ENCODE measurements around the gene TAGLN2.

The TAGLN2 gene

DNA sequence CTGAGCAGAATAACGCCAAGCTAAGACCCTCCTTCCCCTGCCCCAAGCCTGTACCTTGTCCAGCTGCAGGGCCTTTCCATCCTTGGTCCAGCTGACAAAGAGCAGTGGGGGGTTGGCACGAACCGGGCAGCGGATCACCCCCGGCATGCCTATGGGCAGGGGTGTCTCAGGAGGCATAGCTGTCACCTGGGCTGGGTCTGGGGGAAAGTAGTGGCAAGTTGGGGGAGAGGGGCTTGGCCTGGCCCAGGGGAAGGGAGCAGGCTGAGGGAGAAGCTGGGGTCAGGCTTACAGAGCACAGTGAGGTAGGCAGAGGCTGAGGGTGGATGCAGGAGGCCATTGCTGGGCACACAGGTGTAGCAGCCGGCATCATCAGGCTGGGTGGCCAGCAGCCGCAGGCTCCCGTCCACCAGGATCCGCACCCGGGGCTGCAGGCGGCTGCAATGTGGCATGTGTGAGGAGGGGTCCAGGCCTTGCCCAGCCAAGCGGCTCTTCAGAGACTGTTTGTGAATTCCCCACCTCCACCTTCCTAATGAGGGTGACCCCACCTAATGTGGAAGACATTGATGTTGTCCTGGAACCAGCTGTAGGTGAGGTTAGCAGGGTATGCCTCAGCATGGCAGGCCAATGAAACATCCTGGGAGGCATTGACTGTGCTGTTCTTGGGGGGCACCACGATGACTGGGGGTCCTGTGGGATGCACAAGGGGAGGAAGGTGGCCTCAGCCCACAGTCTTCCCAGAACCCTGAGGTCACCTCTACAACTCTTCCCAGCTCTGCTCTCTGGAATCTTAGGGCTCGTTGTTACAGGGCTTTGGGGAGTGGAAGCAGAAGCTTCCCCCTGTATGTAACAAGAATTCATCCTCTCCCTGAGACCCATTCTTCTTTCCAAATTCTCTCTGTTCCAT is 9.1 kb upstream of the TAGLN2 start:
- DNase-seq = no peak

DNA sequence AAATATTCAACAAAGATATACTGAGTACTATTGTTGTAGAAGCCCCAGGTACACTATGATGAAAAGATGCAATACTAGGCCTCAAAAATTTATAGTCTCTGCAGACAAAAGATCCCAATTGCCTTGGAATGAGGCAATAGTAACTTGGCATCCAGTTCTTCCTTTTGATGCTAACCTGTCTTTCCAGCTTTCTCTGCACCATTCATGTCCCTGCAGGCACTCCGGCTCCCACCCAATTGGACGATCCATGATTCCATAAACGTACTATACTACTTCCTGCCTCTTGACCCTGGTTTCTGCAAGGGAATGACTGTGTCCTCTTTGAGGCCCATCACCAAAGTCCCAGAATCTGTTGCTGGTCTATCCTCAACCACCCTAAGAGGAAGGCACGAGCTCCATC is 8.0 kb upstream of the TAGLN2 start:
- DNase-seq = no peak

DNA sequence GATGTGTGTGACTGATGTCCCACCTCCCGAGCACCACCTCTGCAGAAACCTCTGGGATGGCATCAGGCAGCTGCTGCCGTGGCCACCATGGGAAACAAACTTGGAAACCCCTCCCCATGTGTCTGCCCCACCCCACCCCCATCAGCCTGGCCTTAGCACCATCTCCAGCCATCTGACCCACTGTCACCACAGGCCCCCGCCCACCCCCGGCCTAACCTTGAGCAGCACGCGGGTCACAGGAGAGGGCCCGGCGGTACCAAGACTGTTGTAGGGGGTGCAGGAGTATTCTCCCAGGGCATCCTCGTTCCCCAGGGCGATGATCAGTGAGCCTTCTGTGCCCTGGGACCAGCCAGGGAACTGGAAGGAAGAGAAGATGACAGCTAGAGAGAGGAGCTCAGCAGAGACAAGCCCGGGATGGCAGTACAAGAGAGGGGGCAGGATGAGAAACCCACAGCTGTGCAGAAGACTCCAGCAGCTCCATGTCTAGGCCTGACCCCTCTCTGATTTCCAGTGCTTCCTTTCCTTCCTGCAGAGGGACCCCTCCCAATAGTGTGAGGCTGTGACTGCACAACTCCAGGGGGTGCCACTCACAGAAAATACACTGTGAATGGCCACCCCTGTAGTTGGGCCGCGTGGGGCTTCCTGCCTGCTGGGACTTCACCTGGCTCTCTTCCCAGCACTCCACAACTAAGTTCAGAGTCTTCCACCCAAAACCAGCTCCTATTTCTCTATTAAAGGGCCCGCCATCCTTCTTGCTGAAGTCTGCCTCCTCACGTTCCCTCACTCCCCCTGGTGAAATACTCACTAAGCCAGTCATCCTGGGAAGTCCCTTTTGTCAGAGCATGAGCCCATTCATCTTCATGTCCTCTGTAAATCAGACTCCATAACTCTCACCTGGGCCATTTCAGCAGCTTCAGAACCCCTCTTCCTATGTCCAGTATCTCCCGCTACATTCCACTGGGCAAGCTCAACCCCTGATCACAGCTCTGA is 7.3 kb upstream of the TAGLN2 start:
- no peak for DNase-seq

DNA sequence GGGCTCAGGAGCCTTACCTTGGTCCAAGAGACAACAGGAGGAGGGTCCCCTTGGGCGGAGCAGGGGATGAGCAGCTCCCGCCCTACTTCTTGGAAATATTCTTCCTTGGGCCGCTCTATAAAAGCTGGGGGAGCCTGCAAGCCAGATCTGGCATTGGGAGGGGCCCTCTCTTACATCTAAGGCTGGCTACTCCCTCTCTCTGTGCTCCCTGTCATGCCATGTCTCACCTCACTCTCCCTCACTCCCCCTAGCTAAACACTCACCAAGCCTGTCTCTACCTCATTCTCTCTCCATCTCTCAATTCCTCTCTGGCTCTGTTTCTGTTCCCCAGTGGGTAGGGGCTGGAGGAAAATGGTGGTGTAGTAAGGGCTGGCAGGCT is 6.5 kb upstream of the TAGLN2 start:
- DNase-seq = no peak

DNA sequence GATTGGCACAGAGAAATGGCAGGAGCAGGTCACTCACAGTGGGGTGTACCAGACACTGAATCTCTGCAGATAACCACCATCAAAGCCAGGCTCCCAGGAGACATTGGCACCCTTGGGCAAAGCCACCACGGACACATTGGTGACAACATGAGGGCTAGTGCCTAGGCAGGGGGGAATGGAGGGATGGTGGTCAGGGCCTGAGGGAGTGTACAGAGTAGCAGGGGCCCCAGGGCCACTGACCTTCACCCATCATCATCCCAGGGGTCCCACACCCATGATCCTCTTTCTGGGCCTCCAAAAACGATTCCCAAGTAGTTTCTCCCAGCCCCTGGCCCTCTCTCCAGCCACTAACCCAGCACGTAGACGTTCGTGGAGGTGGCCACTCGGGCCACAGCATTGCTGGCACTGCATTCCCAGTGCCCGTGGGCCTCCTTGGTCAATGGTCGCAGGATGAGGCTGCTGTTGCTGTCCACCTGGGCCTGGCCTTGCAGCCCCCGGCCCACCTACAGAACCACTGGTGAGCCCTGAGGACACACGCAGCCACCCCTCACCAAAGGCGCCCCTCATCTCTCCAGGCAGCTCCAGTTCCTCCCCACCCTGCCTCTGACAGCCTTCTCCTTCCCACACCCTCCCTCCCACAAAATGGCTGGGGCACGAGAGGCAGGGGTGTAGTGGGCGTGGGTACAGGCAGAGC is 5.9 kb upstream of the TAGLN2 start:
- no peak for DNase-seq

DNA sequence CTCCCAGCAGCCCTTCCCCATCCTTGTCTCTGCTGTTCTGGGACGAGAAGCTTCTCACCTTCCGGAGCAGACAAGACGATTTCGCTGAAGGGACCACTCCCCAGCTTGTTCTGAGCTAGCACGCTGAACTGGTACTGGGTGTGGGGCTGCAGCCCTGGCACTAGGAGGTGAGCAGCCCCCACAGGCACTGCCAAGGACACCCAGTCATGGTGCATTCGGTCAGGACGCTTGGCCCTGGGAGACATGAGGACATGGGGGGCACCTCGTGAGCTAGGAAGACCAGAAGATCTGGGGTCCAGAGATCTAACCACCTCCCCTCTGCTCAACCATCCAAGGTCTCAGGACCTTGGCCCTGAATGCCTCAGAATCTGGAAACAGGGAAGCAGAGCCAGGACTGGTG is 5.3 kb upstream of the TAGLN2 start:
- no peak for DNase-seq

DNA sequence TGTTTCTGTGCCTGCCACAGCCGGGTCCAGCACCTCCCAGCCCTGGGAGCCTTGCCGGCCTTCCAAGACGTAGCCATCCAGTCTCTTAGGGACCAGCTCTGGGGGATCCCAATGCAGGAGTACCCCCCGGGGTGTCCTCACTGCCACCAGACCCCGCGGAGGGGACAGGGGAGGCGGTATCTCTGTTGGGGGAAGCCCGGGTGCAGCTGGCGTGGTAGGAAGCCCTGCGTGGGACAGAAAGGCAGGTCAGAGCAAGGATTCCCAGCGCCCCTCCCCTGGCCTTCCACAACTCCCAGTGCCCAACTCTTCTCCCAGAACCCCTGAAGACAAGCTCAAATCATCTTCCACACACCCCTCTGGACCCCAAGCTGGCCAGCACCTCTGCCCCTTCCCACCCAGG is 4.9 kb upstream of the TAGLN2 start:
- no peak for DNase-seq

DNA sequence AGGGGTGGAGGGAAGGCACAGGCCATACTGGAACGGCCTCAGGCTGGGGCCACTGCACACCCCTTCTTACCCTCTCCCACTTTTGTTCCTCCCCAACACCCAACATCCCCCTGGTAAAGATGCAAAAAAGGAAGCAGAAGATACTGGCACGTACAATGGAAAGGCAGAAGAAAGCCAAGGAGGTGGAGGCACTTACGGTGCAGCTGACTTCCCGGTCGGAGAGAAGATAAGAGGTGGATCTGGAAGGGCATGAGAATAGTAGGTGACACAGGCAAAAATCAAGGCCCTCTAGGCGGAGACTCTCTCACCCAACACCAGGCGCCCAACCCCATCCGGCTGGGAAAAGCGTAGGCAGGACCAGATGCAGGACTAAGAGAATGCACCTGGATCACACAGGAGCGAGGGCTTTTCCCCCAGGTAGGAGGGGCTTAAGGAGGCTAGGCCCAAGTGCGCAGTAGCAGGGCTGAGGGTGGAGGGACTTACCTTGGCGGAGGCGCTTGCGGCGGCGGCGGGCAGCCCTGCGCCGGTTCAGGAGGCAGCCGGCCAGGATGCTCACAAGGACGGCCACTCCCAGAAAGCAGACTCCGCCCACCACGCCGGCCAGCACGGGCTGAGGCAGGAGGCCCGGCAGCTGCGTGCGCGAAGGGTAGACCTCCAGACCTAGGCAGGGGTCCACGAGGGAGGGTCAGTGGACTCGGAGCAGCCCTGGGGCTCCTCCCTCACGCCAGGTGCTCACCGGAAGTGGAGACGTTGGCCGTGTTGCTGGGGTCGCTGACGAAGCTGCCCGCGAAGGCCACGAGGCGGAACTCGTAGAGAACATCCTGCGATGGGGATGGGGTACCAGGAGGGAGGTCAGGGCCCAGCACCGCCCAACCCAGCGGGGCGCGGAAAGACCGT is 4.1 kb upstream of the TAGLN2 start:
- DNase-seq = no peak

DNA sequence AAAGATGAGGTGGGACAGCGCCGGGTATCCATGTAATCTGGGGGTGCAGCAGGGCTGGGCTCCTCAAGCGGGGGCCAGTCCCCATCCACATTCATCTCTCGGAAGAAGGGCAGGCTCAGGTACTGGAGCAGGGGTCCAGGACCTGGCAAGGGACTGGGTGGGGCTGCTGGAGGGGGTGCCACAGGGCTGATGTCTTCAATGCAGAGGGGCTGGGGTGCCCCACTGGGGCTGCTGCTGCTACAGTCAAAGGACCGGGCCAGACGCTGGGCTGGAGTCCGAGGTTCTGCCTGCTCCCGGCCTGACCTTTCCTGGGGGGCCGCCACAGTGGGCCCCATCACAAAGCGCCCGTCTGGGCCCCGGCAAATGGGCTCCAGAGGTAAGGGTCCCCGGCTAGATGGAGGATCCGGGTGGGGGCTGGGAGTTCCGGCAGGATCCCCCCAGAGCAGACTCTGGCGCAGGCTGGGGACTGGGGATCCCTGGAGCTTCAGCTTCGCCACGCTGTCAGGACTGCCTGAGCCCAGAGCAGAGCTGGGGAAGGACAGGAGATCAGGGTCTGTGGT is 3.3 kb upstream of the TAGLN2 start:
- no peak for DNase-seq

DNA sequence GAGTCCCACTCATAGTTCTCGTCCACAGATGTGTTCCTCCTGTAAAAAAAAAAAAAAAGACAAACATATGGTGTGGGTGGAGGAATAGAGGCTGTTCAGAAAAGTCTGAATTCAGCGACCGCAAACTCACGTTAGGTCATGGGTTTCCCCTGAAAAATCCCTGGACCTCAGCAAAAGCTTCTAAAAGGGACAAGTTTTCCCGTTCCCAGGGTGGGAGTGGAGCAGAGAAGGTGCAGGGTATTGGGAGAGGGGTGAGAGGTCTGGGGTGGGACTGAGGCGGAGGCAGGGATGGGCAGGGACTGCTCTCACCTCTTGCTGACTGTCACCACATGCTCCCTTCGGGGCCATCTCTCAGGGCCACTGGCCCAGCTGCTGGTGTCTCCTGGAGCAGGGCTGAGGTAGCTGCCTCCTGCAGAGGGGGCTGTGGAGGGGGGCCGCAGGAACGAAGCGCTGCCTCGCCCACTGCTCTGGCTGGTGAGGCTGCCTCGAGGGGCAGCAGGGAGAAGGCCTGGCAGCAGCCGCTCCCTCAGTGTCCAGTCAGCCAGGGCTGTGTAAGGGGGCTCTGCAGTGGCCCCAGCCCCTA is 2.6 kb upstream of the TAGLN2 start:
- DNase-seq = no peak

DNA sequence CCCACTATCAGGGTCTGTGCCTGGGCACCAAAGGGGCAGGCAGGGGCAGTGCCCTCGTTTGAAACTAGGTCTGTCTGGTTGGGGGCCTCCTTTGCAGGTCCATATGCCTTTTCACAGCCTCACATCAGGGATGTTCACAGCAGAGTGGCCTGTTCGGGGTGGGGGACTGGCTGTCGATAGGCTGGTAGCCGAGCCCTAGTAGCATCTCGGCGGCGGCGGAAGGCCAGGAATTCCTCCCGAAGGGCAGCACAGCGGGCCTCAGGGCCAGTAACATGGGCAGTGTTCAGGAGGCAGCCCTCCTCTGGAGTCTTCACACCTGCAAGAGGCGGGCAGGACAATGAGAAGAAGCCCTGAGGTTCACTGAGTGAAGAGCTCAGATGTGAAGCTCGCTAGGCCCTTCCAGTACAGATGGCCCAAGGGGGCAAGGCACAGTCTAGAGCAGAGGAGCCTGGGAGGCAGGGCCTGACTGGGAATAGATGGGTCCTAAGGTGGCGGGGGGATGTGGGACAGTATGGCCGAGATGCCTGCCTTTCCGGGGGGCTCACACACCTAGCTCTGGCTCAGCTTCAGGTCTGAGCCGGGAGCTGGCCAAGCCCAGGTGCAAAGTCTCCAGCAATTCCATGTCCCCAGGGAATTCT is 2.0 kb upstream of the TAGLN2 start:
- DNase-seq = no peak

DNA sequence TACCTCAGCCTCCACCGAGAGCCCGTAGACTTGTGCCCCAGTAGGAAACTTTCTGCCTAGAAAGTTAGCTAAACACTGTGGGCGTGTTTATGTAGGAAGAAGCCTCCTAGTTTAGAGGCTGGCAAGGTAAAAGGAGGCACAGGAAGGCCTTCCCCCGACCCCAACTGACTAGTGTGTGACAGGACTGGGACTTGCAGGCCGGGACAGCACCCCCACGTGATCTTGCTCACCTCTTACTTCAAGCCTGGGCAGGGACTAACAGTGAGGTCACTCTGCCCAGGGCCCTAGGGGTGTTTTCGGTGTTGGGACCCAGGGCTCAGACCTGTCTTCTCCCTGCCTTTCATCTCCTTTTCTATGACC is 392 bp upstream of the TAGLN2 start:
- no peak for DNase-seq

DNA sequence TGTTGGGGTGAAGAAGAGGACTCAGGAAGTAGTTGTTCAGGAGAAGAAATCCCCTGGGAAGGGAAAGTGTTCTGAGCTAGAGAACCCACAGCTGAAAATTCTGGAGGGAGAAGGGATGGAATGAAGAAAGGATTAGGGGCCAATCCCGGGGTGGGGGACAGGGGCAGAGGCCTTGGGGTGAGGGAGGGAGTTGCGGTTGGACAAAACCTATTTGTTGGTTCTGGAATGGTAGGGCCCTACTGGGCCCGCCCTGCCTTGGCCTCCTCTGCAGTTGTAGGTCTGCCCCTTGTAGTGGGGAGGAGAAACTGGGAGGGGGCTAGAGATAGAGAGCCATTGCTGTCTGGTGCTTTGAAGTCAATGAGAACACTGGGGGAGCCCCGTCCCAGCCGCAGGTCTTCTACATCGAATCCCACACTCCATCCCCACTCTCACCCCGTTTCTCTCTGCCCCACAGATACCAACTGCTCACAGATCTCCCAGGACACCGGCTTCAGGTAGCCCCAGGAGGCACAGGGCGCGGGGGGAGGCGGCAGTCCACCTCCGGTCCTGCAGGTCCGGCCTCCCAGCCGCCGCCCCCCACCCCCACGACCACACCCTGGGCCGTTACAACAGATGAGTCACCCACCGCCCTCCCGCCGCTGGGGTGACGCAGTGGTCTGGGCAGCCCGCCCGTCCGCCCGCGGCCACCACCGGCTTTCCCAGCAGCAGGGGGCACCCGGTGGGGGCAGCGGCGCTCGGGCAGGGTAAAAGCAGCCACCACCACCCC is 1.1 kb downstream of the TAGLN2 start:
- no peak for DNase-seq

DNA sequence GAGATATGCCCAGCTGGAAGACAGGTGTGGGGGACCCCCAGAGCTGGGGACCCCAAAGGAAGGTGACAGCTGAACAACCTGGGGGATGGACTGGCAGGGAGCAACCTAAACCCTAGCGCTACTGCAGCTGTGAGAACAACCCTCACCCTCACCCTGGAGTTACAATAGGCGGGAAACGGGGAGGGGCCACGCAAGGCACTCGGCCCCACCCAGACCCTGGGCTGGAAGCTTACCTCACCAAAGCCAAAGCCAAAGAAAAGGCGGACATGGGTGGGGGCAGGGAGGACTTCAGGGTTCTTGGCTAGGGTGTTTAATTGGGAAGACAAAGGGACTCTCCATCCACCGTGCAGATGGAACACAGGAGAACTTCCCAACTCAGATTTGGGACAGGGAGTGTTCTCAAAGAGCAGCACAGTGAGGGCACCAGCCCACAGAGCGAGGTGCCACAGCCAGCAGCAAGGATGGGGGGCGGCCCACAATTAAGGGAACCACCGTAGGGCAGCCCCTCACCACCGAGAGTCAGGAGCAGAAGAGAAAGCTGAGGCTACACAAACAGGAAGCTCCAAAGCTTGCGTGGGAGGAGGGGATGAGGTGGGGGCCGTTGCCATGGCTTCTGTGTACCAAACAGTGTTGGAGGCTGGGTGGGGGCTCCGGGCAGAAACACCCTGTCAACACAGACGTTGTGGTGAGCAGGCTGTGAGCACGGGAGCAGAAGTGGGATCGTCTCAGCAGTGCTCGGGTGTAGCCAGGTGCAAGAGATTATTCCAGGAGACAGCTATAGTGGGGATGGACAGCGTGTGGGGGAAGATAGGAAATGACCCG is 1.9 kb downstream of the TAGLN2 start:
- peak; percentile 59 for DNase-seq

DNA sequence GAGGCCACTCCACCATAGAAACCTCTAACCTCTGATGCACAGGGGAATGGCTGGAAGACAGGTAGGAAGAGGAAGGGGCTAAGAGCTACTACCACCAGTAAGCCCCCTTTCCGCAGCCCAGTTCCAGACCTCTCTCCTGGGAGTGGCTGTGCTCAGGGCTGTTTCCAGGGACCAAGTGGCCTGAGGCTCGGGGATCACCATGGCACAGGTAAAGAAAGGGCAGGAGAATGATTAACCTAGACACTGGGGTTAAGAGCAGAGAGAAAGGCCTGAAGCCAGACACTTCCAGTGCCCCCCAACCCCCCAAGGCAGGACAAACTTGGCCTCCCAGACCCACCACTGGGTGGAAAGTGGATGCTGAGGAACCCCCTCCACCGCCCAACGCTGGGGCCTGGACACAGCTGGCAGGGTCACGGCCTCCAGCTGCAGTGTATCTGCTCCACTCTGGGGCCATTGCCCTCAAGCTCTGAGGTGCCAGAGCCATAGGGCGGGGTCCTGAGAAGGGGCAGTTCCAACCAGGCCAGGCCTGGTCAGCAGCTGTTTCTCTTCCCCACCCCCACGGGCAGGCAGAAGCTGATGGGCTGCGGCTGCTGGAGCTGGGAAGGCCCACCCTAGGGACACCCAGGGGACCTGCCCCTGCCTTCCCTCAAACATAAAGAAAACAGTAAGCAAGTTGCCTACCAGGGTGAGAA is 2.6 kb downstream of the TAGLN2 start:
- DNase-seq = no peak

DNA sequence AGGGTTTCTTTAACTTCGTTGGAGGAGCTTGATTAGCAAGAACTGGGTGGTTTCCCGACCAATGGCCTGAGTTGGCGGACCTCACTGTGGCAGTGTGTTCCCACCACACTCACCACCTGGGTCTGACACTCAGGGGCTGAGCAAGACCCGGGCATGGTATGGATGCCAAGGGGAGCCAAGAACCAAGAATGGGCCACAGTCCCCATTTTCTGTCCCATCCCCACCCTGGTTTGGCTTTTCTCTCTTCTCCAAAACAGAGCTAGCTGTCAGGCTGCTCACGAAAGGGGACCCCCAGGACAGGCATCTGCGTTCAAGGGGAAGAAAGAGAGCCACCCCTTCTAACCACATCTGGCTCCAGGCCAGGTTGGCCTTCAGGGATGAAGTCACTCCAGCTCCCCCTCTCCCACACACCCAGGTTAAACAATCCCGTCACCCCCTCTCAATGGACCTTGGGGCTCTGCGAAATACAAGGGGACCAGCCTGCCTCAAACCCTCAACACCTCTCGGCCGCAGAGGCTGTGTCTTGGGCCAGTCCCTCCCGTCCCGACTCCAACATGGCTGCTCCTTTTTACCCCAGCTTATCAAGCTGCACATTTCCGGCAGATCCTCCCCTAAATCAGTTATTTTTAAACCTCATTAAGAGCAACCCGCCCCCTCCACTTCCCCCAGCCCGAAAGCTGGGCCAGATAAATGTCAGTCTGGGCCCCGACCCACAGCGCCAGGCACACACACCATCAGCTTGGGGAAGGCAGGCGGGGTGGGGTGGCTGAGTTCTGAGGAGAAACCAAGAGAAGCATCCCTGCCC is 3.4 kb downstream of the TAGLN2 start:
- DNase-seq = no peak

DNA sequence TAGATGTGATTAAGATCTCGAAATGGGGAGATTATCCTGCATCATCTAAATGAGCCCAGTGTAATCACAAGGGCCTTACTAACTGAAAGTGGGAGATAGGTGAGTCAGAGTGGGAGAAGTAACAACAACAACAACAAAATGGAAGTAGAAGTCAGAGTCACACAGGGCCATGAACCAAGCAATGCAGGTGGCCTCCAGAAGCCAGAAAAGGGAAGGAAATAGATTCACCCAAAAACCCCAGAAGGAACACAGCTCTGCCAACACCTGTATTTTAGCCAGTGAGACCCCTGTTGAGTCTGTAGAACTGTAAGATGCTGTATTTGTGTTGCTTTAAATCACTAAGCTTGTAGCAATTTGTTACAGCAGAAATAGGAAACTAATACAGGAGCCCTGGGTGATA is 4.1 kb downstream of the TAGLN2 start:
- no peak for DNase-seq

DNA sequence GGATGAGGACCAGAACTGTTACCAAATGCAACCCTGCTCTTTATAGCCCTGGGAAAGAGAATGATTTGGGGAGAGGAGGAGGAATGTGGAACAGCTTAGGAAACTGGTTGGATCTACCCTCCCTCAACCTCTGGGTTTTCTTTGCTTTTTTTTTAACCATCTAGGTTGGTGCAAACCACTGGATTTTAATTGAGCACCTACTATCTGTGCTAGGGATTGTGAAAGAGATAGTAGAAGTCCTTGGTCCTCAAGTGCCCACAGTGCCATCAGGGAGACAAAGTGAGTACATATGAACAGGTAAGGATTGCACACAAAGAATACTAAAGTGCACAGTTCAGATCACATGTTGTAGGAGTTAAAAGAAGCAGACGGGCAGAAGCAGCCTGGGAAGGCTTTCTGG is 4.7 kb downstream of the TAGLN2 start:
- no peak for DNase-seq

Data from NCI-H2029 treated with DMSO at 0.1 percent for 48 hours (cell line).